Limb (tissue), 2 donors: Measurements from ENCODE around the gene UGCG.
A peak's percentile ranks its signal among the peaks of the same experiment; 100 is the strongest.
"Not testable (repeated sequence)": the region's sequence is repeated elsewhere in the genome, so short reads cannot be mapped to it uniquely, and the experiment has no call there.

ENCODE experiments used
- DNase-seq, 2 donors: peaks; one replicate each; pipeline ENCODE4 v3.0.0-alpha.2; 2016; ENCODE audit errors: extremely low spot score in 2 of 2

Gene UGCG

GRCh38 chr9:111890867-111891266 lies 5.7 kb upstream of the UGCG start:
- DNase-seq, result not testable (repeated sequence)

GRCh38 chr9:111891910-111892499 lies 4.6 kb upstream of the UGCG start:
- DNase-seq, result peak in 1 of 2 donors; percentile 27

- peak in 1 of 2 donors; percentile 89 for DNase-seq
Measured at GRCh38 chr9:111896942-111897600, 457 bp downstream of the UGCG start.

GRCh38 chr9:111897601-111898137 lies 1.1 kb downstream of the UGCG start:
- DNase-seq, result no peak

- DNase-seq, result no peak
Measured at GRCh38 chr9:111898331-111899096, 1.9 kb downstream of the UGCG start.

- no peak for DNase-seq
Measured at GRCh38 chr9:111900151-111900857, 3.7 kb downstream of the UGCG start.

- no peak for DNase-seq
Measured at GRCh38 chr9:111900858-111901612, 4.4 kb downstream of the UGCG start.

- DNase-seq, result no peak
Measured at GRCh38 chr9:111902391-111903139, 6.0 kb downstream of the UGCG start.

GRCh38 chr9:111903535-111903934 lies 6.9 kb downstream of the UGCG start:
- DNase-seq, result not testable (repeated sequence)

GRCh38 chr9:111904026-111904425 lies 7.4 kb downstream of the UGCG start:
- no peak for DNase-seq

- DNase-seq, result no peak
Measured at GRCh38 chr9:111904891-111905291, 8.3 kb downstream of the UGCG start.

GRCh38 chr9:111907147-111907546 lies 10.5 kb downstream of the UGCG start:
- no peak for DNase-seq

GRCh38 chr9:111909444-111909843 lies 12.8 kb downstream of the UGCG start:
- DNase-seq, result no peak

GRCh38 chr9:111910428-111910827 lies 13.8 kb downstream of the UGCG start:
- no peak for DNase-seq

- DNase-seq, result no peak
Measured at GRCh38 chr9:111913159-111913558, 16.5 kb downstream of the UGCG start.

- DNase-seq, result no peak
Measured at GRCh38 chr9:111914749-111915424, 18.3 kb downstream of the UGCG start.

- no peak for DNase-seq
Measured at GRCh38 chr9:111915425-111915758, 18.8 kb downstream of the UGCG start.

- no peak for DNase-seq
Measured at GRCh38 chr9:111916234-111916645, 19.6 kb downstream of the UGCG start.

GRCh38 chr9:111917201-111917600 lies 20.6 kb downstream of the UGCG start:
- DNase-seq, result no peak

- DNase-seq, result no peak
Measured at GRCh38 chr9:111917980-111918379, 21.4 kb downstream of the UGCG start.
